K562 (cell line): ENCODE results near the gene RARG. TPM values are rescaled to one million over a fixed set of nuclear protein-coding genes. Genes with fewer than 3 reads are reported as not detected.

Experiments
- ATAC-seq: fragments of 200-7000 bp; cut with Tn5 transposase; 3 replicates; pipeline ENCODE4 v1.9.1; 2020; ENCODE audit warnings: moderate library complexity
- BruUV-seq: library from RNA; stranded (reverse); fragments of 400-500 nt; replicated peaks from 2 replicates; lab custom pipeline; 2021; lab: Mats Ljungman, UMichigan
- CTCF ChIA-PET: fragments of 300-600 bp; formaldehyde crosslinking; extraction: SDS; loops from one replicate; lab custom pipeline; 2021; ENCODE audit warnings: low intra/inter-chr PET ratio; lab: Yijun Ruan, JAX
- POLR2A ChIA-PET: fragments of 300-600, 350-650 bp; sonication (Branson Sonifier 250); formaldehyde crosslinking; extraction: SDS; loops from one replicate; lab custom pipeline; 2021; ENCODE audit warnings: antibody characterized with exemption, inconsistent platforms; lab: Yijun Ruan, JAX
- DNase-seq, 4 experiments: peaks; one replicate each; pipeline versions ENCODE4 v3.0.0 to v3.0.0-alpha.2; 2011 to 2018; ENCODE audit warnings: low spot score in 3 of 4, mixed read lengths in 3 of 4; ENCODE audit errors: extremely low read depth in 1 of 4
- FAIRE-seq: peaks from 2 replicates; lab custom pipeline; 2011; peaks lifted over from hg19 to GRCh38; lab: Jason Lieb, UNC
- H2AFZ ChIP-seq: 2 replicates; pipeline ENCODE4 v1.6.0; 2011; ENCODE audit warnings: low read depth, low read length, control low read depth, inconsistent platforms
- H3K27ac ChIP-seq: fragments of 200-600 bp; 3 replicates; pipeline ENCODE4 v1.8.0; 2011; ENCODE audit warnings: low read depth, mild to moderate bottlenecking, control low read depth, inconsistent platforms, low read length, moderate library complexity, mixed read lengths; ENCODE audit errors: extremely low read depth
- H3K27me3 ChIP-seq, 2 experiments: fragments of 300-600 bp in 1 of 2; 2 replicates in 1 of 2; 3 replicates in 1 of 2; pipeline versions ENCODE4 v1.6.0 to v1.8.0; 2011; ENCODE audit warnings: inconsistent platforms in 2 of 2, low read length in 2 of 2, mild to moderate bottlenecking in 1 of 2, mixed read lengths in 1 of 2, moderate library complexity in 1 of 2; ENCODE audit not compliant: control insufficient read depth in 2 of 2, insufficient read depth in 2 of 2
- H3K36me3 ChIP-seq: fragments of 300-600 bp; 3 replicates; pipeline ENCODE4 v1.8.0; 2011; ENCODE audit warnings: mild to moderate bottlenecking, low read length, inconsistent platforms; ENCODE audit not compliant: control insufficient read depth, insufficient read depth
- H3K4me1 ChIP-seq, 2 experiments: fragments of 200-600 bp in 1 of 2; replicated peaks in 1 of 2; 2 replicates in 1 of 2; 3 replicates in 1 of 2; pipeline versions ENCODE4 v1.5.1 to v1.8.0; 2011; ENCODE audit warnings: inconsistent platforms in 2 of 2, low read length in 2 of 2, mild to moderate bottlenecking in 1 of 2, mixed read lengths in 1 of 2, moderate library complexity in 1 of 2; ENCODE audit not compliant: control insufficient read depth in 2 of 2, insufficient read depth in 2 of 2
- H3K4me2 ChIP-seq: 2 replicates; pipeline ENCODE4 v1.6.1; 2011; ENCODE audit warnings: low read length, control low read depth, inconsistent platforms, mixed read lengths; ENCODE audit not compliant: insufficient read depth
- H3K4me3 ChIP-seq: fragments of 200-600 bp; sonication (generic), shearing (Covaris generic); 2 replicates; pipeline ENCODE4 v1.5.1; 2016; ENCODE audit warnings: control low read depth, inconsistent platforms
- H3K79me2 ChIP-seq: fragments of 200-600 bp; 3 replicates; pipeline ENCODE4 v1.8.0; 2011; ENCODE audit warnings: low read length, inconsistent platforms; ENCODE audit not compliant: control insufficient read depth, insufficient read depth
- H3K9ac ChIP-seq, 2 experiments: 2 replicates each; pipeline versions ENCODE4 v1.6.0 to v1.6.1; 2011; ENCODE audit warnings: low read depth in 2 of 2, low read length in 2 of 2, control low read depth in 1 of 2, inconsistent platforms in 1 of 2, mild to moderate bottlenecking in 1 of 2, mixed read lengths in 1 of 2; ENCODE audit not compliant: insufficient read depth in 1 of 2
- H3K9me1 ChIP-seq: one replicate; pipeline ENCODE4 v1.6.0; 2011; ENCODE audit warnings: inconsistent platforms, mild to moderate bottlenecking, low read length, moderate library complexity; ENCODE audit not compliant: control insufficient read depth, insufficient read depth
- H3K9me3 ChIP-seq: replicated peaks from 2 replicates; pipeline ENCODE4 v1.5.1; 2011; ENCODE audit warnings: low read depth, low read length, inconsistent platforms; ENCODE audit not compliant: control insufficient read depth, insufficient read depth
- H4K20me1 ChIP-seq: replicated peaks from 2 replicates; pipeline ENCODE4 v1.6.1; 2011; ENCODE audit warnings: low read length, inconsistent platforms, mixed read lengths; ENCODE audit not compliant: control insufficient read depth, insufficient read depth
- DLX4 ChIP-seq: fragments of 250-450 bp; sonication (Bioruptor Pico); IDR thresholded peaks from 2 replicates; pipeline ENCODE4 v1.6.1; 2021; ENCODE audit warnings: mild to moderate bottlenecking
- FOXA3 ChIP-seq, 2 experiments: fragments of 450-650 bp in 1 of 2; sonication (generic) in 1 of 2; formaldehyde crosslinking; IDR thresholded peaks in 1 of 2; conservative IDR thresholded peaks in 1 of 2; 2 replicates each; pipeline versions ENCODE4 v1.4.0 to v1.8.0; 2020 to 2022; ENCODE audit warnings: mild to moderate bottlenecking in 2 of 2, missing genetic modification reagents in 1 of 2
- RCOR1 ChIP-seq, 2 experiments: IDR thresholded peaks; 2 replicates each; pipeline ENCODE4 v1.6.1; 2012; ENCODE audit warnings: low read depth in 2 of 2, low read length in 2 of 2, borderline replicate concordance in 1 of 2, improper control_type of control experiment in 1 of 2
- SPI1 ChIP-seq: IDR thresholded peaks from 2 replicates; pipeline ENCODE4 v1.6.1; 2011; ENCODE audit warnings: low read depth, low read length, control low read depth, borderline replicate concordance
- ZBTB17 ChIP-seq: fragments of 450-650 bp; formaldehyde crosslinking; IDR thresholded peaks from 2 replicates; pipeline ENCODE4 v1.4.0; 2020; ENCODE audit warnings: mild to moderate bottlenecking
- WGBS: fragments of 100-300 bp; shearing (Covaris generic); methylation state at CpG from one replicate; pipeline ENCODE4 v1.1.6; 2016; ENCODE audit warnings: low coverage, mixed read lengths; ENCODE audit not compliant: insufficient coverage; ENCODE audit errors: missing lambda C conversion rate; 5-methylcytosine and 5-hydroxymethylcytosine counted together
- in situ Hi-C: fragments of 300-500 bp; cut with MboI; formaldehyde crosslinking; loops from 4 replicates; pipeline ENCODE4 v1.15.0; 2018; ENCODE audit warnings: inconsistent platforms, mixed read lengths
- intact Hi-C: fragments of 100-400 bp; cut with micrococcal nuclease; formaldehyde crosslinking; loops from 2 replicates; pipeline ENCODE4 v1.14.2; 2022
- polyA plus RNA-seq, 8 experiments: library from polyadenylated mRNA; depleted of rRNA in 4 of 8; stranded (reverse) in 5 of 8; unstranded in 3 of 8; fragments of >200 nt; fragmentation: Nextera tagmentation in 2 of 8; fragmentation: Illumina TruSeq in 1 of 8; extraction: Ambion mirVana in 2 of 8; extraction: Trizol in 1 of 8; gene quantifications; 2 replicates each; pipeline versions ENCODE4 v1.2.1 to v1.2.3, GENCODE V29; 2011 to 2014; ENCODE audit warnings: inconsistent platforms in 1 of 8, missing spikeins in 1 of 8
- total RNA-seq, 7 experiments: library from RNA; depleted of rRNA in 6 of 7; stranded (reverse); fragments of >200 nt in 6 of 7; fragmentation: Illumina TruSeq in 2 of 7; extraction: Trizol in 2 of 7; gene quantifications; 2 replicates each; pipeline versions ENCODE4 v1.2.1 to v1.2.3, GENCODE V29; 2011 to 2021; ENCODE audit warnings: low replicate concordance in 1 of 7

Gene RARG
- total and polyA plus RNA-seq, 9 of the 15 experiments (the other 6 are each of a cell fraction or from before 2014, with no cell fraction given), result 0.18 to 7.6 (median 3.8) TPM

- POLR2A ChIA-PET, result interaction anchor here (0.8 to 1.0 kb wide), 2 partner anchors 12 to 83 kb away, joined by 4 read pairs; no protein-coding TSS in a partner anchor
Measured at GRCh38 chr12:53208435-53208834, 23.6 kb downstream of the RARG start.

DNA sequence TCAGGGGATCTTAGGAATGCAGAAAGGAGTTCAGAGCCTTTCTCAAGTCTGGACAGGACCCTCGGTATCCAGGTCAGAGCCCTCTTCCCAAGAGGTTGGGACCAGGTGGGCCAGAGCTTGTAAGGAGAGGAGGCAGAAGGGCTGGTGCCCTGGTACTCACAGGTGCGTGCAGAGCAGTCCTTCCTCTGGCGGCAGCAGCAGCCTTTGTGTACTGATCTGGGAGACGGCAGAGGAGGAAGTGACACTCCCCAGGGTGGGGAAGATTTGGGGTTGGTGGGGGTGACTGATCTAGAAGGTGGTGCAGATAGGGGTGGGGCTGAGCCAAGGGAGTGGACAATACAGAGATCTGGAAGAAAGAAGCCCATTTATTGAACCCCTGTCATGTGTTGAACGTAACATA lies 25.0 kb downstream of the RARG start, which contains the start of gene ITGB7:
ITGB7 (minus strand) TSS at position 210 of the 400 bp plus-strand sequence. CDS start 6,808 bp downstream, outside the sequence.
- Histone ChIP-seq H4K20me1 (no peaks in the 10 kb centered on the region), H3K4me3 (no peak within 1 kb of the TSS), H3K9me1 (no peaks in the 10 kb centered on the region), H3K9ac (peak within 1 kb of the TSS in 1 of 2 experiments; percentile 40; a peak in 1 of 4 replicates), H3K9me3 (no peaks in the 10 kb centered on the region), H3K4me2 (0 out of 2 replicates have a peak within 1 kb of the TSS, but pooled peaks have one; percentile 27), H3K36me3 (peaks cover 11% of the 10 kb centered on the region; the same call in 2 of the 3 replicates), H2AFZ (peak within 1 kb of the TSS; percentile 53; the same call in 1 of the 2 replicates), H3K4me1 (peaks cover 15 to 20% of the 10 kb centered on the region in 2 experiments; a peak in 4 of 5 replicates), H3K79me2 (no peaks in the 10 kb centered on the region), H3K27ac (no peak within 1 kb of the TSS), H3K27me3 (no peaks in the 10 kb centered on the region)
- no peak for FAIRE-seq
- peak; percentile 50 to 69 (median 66) for DNase-seq
- peak in 1 of 2 experiments; percentile 36; a peak in 1 of 4 replicates for TF ChIP-seq RCOR1 (IDR thresholded peaks at IDR 0.05; ENCODE audit: borderline replicate concordance in 1 of 2, low read depth in 2 of 2, low read length in 2 of 2)
- TF ChIP-seq SPI1, result peak; percentile 76; the same call in 1 of the 2 replicates
- TF ChIP-seq ZBTB17 (CRISPR knock-in tag), result no peak
- ATAC-seq, result peak; percentile 71
- in situ Hi-C loops (loop anchor here (10.0 kb wide), 1 partner anchor 142 kb away; no protein-coding TSS in a partner anchor), intact Hi-C loops (no loop called here)
- ChIA-PET POLR2A (interaction anchor here (0.6 to 1.4 kb wide), 6 partner anchors 9 to 265 kb away, joined by 3 to 4 read pairs (median 3); no protein-coding TSS in a partner anchor), CTCF (no interaction called here)
- 7% methylated on average over 5 of the region's 5 CpGs for WGBS
- BruUV-seq, result no TSS peak

More at GRCh38 chr12:53208435-53208834, 23.6 kb downstream of the RARG start:
- CTCF ChIA-PET, result no interaction called here
- Histone ChIP-seq H3K9me3 (no peaks in the 10 kb centered on the region), H2AFZ (no peak overlapping the region), H3K36me3 (peaks cover 20% of the 10 kb centered on the region; the same call in 2 of the 3 replicates), H3K4me1 (peaks cover 15 to 26% of the 10 kb centered on the region in 2 experiments; a peak in 4 of 5 replicates), H3K27me3 (no peaks in the 10 kb centered on the region), H3K4me3 (no peak overlapping the region), H3K9me1 (no peaks in the 10 kb centered on the region), H4K20me1 (no peaks in the 10 kb centered on the region), H3K27ac (no peak overlapping the region), H3K4me2 (no peak overlapping the region), H3K79me2 (no peaks in the 10 kb centered on the region), H3K9ac (peak overlapping the region in 1 of 2 experiments; percentile 10; a peak in 1 of 4 replicates)
- FAIRE-seq, result no peak
- ATAC-seq, result no peak
- DNase-seq, result no peak
- intact Hi-C loops (no loop called here), in situ Hi-C loops (loop anchor here (10.0 kb wide), 1 partner anchor 144 kb away; no protein-coding TSS in a partner anchor)
- 25% methylated on average over 2 of the region's 2 CpGs for WGBS
- no peak for TF ChIP-seq DLX4
- TF ChIP-seq FOXA3 (CRISPR knock-in tag; conservative IDR thresholded peaks at IDR 0.05 in 1 of 2, IDR thresholded peaks at IDR 0.05 in 1 of 2), result peak in 1 of 2 experiments; percentile 42; a peak in 1 of 4 replicates
- BruUV-seq, result no TSS peak
